ENCODE measurements around the gene NCKAP5.

Gene NCKAP5

DNA sequence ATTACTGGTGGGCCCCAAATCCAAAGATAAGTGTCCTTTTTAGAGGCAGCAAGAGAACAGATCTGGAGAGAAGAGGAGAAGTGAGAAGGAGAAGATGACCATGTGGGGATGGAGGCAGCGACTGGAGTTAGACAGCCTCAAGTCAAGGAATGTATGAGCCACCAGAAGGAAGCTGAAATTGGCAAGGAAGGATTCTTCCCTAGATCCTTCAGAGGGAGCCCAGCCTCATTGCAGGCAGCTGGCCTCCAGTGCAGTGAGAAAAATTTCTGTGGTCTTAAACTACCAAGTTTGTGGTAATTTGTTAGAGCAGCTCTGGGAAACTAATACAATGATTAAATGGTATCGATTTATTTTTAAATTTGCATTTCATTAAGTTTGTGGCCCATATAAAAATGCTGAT lies 167.9 kb downstream of the NCKAP5 start:
- no peak for DNase-seq (ENCODE audit: low read depth)
- TF ChIP-seq, protein P1, sequence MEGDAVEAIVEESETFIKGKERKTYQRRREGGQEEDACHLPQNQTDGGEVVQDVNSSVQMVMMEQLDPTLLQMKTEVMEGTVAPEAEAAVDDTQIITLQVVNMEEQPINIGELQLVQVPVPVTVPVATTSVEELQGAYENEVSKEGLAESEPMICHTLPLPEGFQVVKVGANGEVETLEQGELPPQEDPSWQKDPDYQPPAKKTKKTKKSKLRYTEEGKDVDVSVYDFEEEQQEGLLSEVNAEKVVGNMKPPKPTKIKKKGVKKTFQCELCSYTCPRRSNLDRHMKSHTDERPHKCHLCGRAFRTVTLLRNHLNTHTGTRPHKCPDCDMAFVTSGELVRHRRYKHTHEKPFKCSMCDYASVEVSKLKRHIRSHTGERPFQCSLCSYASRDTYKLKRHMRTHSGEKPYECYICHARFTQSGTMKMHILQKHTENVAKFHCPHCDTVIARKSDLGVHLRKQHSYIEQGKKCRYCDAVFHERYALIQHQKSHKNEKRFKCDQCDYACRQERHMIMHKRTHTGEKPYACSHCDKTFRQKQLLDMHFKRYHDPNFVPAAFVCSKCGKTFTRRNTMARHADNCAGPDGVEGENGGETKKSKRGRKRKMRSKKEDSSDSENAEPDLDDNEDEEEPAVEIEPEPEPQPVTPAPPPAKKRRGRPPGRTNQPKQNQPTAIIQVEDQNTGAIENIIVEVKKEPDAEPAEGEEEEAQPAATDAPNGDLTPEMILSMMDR (IDR thresholded peaks at IDR 0.05; ENCODE audit: insufficient read depth, low read depth, low read length, missing control alignments) = no peak
- no peak overlapping the region for H3K4me3 ChIP-seq (ENCODE audit: low read length)

DNA sequence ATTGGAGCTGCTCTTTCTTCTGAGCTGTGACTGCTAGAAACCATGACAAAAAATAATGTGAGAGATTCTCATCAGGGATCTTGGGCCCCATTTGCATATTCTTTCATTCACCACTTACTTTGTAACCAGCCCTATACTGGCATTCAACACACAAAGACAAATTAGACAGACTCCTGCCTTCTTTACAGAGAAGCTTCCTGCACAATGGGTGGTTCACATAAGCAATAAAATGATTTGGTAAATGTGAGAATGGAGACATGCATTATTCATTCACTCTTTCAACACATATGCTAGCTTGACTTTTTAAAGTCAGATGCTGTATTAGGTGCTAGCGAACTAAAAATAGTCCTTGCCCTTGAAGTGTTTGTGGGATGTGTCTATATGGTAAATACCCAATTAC lies 174.4 kb downstream of the NCKAP5 start:
- no peak overlapping the region for H3K4me3 ChIP-seq (ENCODE audit: low read length)
- TF ChIP-seq, protein P1 (IDR thresholded peaks at IDR 0.05; ENCODE audit: insufficient read depth, low read depth, low read length, missing control alignments) = no peak
- DNase-seq (ENCODE audit: low read depth) = no peak

DNA sequence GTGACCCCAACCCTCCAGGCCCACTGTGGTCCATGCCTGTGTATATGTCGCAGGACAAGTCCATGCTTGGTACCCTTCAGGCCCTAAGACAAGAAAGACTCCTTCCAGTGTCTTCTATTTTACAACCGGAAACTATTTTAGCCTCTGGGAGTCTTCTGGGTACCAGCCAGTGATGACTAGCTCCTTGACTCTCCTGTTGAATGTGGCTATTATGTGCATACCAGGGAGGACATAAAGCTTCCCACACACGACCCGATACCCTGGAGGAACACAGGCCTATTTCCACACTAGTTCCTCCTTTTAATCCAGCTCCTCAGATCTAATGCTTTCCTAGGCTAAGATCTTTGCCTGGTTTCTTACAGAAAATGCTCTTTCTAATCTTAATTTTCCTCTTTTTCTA lies 178.1 kb downstream of the NCKAP5 start:
- DNase-seq (ENCODE audit: low read depth) = peak; percentile 81
- H3K4me3 ChIP-seq (ENCODE audit: low read length) = no peak overlapping the region
- TF ChIP-seq, protein P1 (IDR thresholded peaks at IDR 0.05; ENCODE audit: insufficient read depth, low read depth, low read length, missing control alignments) = no peak

- no peak overlapping the region for H3K4me3 ChIP-seq (ENCODE audit: low read length)
- peak; percentile 80 for DNase-seq (ENCODE audit: low read depth)
- TF ChIP-seq, protein P1 (IDR thresholded peaks at IDR 0.05; ENCODE audit: insufficient read depth, low read depth, low read length, missing control alignments) = no peak
Measured at GRCh38 chr2:133389569-133389968, 178.7 kb downstream of the NCKAP5 start.

- TF ChIP-seq, protein P1 (IDR thresholded peaks at IDR 0.05; ENCODE audit: insufficient read depth, low read depth, low read length, missing control alignments) = no peak
- H3K4me3 ChIP-seq (ENCODE audit: low read length) = no peak overlapping the region
Measured at GRCh38 chr2:133382566-133382965, 185.7 kb downstream of the NCKAP5 start.

GRCh38 chr2:133380991-133381390 lies 187.3 kb downstream of the NCKAP5 start:
- DNase-seq (ENCODE audit: low read depth) = peak; percentile 68
- no peak overlapping the region for H3K4me3 ChIP-seq (ENCODE audit: low read length)
- TF ChIP-seq, protein P1 (IDR thresholded peaks at IDR 0.05; ENCODE audit: insufficient read depth, low read depth, low read length, missing control alignments) = no peak

More at GRCh38 chr2:133382566-133382965, 185.7 kb downstream of the NCKAP5 start:
- DNase-seq (ENCODE audit: low read depth) = no peak

DNA sequence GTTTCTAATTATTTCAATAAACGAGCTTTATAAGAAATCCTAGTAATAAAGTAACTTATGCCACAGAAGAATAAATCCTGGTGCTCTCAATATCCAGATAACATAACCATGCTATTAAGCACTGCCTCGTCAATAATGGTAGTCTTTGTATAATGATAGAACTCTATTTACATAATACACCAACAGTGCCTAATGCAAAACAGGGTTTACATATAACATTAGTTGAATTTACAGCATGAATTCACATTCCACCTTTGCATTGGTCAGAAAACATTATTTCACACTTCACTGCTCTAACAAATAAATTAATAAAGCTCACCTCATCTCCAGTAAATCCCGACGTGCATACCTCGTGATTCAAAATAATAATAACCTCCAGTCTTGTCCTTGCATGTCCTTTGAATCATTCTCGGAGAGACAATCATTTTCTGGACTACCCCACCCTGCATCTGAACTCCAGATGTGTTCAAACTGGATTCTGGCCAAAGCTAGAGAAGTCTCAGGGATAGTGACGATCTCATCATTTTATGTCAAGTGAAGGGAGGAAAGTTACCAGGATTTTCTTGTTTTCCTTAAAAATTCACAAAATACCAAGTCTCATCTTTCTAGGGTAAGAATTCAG lies 189.2 kb downstream of the NCKAP5 start:
- H3K4me3 ChIP-seq (ENCODE audit: low read length) = no peak overlapping the region
- DNase-seq (ENCODE audit: low read depth) = peak; percentile 93
- TF ChIP-seq, protein P1 (IDR thresholded peaks at IDR 0.05; ENCODE audit: insufficient read depth, low read depth, low read length, missing control alignments) = no peak
